SK-N-SH treated with all-trans-retinoic acid at 6 μM for 48 hours (cell line): ENCODE results near the gene GAS2.

Experiments
- ATAC-seq: fragments of 200-7000 bp; cut with Tn5 transposase; 3 replicates; pipeline ENCODE4 v1.9.1; 2020; ENCODE audit warnings: mild to moderate bottlenecking, moderate library complexity
- ARNTL ChIP-seq: fragments of 450-650 bp; formaldehyde crosslinking; IDR thresholded peaks from 2 replicates; pipeline ENCODE4 v1.5.0; 2020; ENCODE audit warnings: low read depth, mild to moderate bottlenecking, moderate library complexity, borderline replicate concordance
- BACH2 ChIP-seq: fragments of 250-450 bp; sonication (Bioruptor Pico); IDR thresholded peaks from 2 replicates; pipeline ENCODE4 v1.9.0; 2021; ENCODE audit warnings: mild to moderate bottlenecking, borderline replicate concordance
- CSDC2 ChIP-seq: fragments of 250-450 bp; sonication (Bioruptor Pico); IDR thresholded peaks from 2 replicates; pipeline ENCODE4 v1.5.0; 2020; ENCODE audit warnings: mild to moderate bottlenecking, moderate library complexity
- ESRRG ChIP-seq: fragments of 250-450 bp; sonication (Bioruptor Pico); IDR thresholded peaks from 2 replicates; pipeline ENCODE4 v1.6.1; 2021; ENCODE audit warnings: mild to moderate bottlenecking
- GLIS3 ChIP-seq: fragments of 250-450 bp; sonication (Bioruptor Pico); IDR thresholded peaks from 2 replicates; pipeline ENCODE4 v1.5.0; 2020; ENCODE audit warnings: mild to moderate bottlenecking, moderate library complexity
- ISL1 ChIP-seq: fragments of 250-450 bp; sonication (Bioruptor Pico); IDR thresholded peaks from 2 replicates; pipeline ENCODE4 v2.1.2; 2022; ENCODE audit warnings: mild to moderate bottlenecking, moderate library complexity
- OSR1 ChIP-seq: fragments of 250-450 bp; sonication (Bioruptor Pico); IDR thresholded peaks from 2 replicates; pipeline ENCODE4 v1.8.0; 2022; ENCODE audit warnings: moderate library complexity, mild to moderate bottlenecking, inconsistent platforms
- RARB ChIP-seq: fragments of 250-450 bp; sonication (Bioruptor Pico); IDR thresholded peaks from 2 replicates; pipeline ENCODE4 v1.8.0; 2021; ENCODE audit warnings: mild to moderate bottlenecking, moderate library complexity
- SNAI2 ChIP-seq: fragments of 250-450 bp; sonication (Bioruptor Pico); IDR thresholded peaks from 2 replicates; pipeline ENCODE4 v1.5.0; 2020; ENCODE audit warnings: mild to moderate bottlenecking, moderate library complexity
- TCF4 ChIP-seq: fragments of 250-450 bp; sonication (Bioruptor Pico); IDR thresholded peaks from 2 replicates; pipeline ENCODE4 v1.8.0; 2021; ENCODE audit warnings: mild to moderate bottlenecking, moderate library complexity, borderline replicate concordance
- ZC3H10 ChIP-seq: fragments of 250-450 bp; sonication (Bioruptor Pico); IDR thresholded peaks from 2 replicates; pipeline ENCODE4 v1.5.1; 2021; ENCODE audit warnings: mild to moderate bottlenecking, moderate library complexity
- ZFP3 ChIP-seq: fragments of 250-450 bp; sonication (Bioruptor Pico); IDR thresholded peaks from 2 replicates; pipeline ENCODE4 v1.5.0; 2020; ENCODE audit warnings: mild to moderate bottlenecking, moderate library complexity
- ZFP30 ChIP-seq: fragments of 450-650 bp; formaldehyde crosslinking; IDR thresholded peaks from 2 replicates; pipeline ENCODE4 v1.5.0; 2022; ENCODE audit warnings: mild to moderate bottlenecking, moderate library complexity
- ZNF565 ChIP-seq: fragments of 450-650 bp; formaldehyde crosslinking; conservative IDR thresholded peaks from 2 replicates; pipeline ENCODE4 v1.5.0; 2020; ENCODE audit warnings: low read depth, mild to moderate bottlenecking, moderate library complexity
- ZNF70 ChIP-seq: fragments of 450-650 bp; formaldehyde crosslinking; IDR thresholded peaks from 2 replicates; pipeline ENCODE4 v1.5.0; 2020; ENCODE audit warnings: mild to moderate bottlenecking, moderate library complexity
- TF ChIP-seq, protein P1 (sequence below): fragments of 250-450 bp; sonication (Bioruptor Pico); IDR thresholded peaks from 2 replicates; pipeline ENCODE4 v1.5.1; 2021; ENCODE audit warnings: mild to moderate bottlenecking, moderate library complexity
- TF ChIP-seq, protein P2 (sequence below): fragments of 250-450 bp; sonication (Bioruptor Pico); IDR thresholded peaks from 2 replicates; pipeline ENCODE4 v1.5.1; 2020; ENCODE audit warnings: low read depth, mild to moderate bottlenecking, moderate library complexity
- TF ChIP-seq, protein P3 (sequence below): fragments of 250-450 bp; sonication (Bioruptor Pico); IDR thresholded peaks from 2 replicates; pipeline ENCODE4 v1.8.0; 2021; ENCODE audit warnings: low read depth, mild to moderate bottlenecking, moderate library complexity, borderline replicate concordance
- TF ChIP-seq, protein P4 (sequence below): fragments of 250-450 bp; sonication (Bioruptor Pico); IDR thresholded peaks from 2 replicates; pipeline ENCODE4 v1.8.0; 2020; ENCODE audit warnings: mild to moderate bottlenecking, moderate library complexity, borderline replicate concordance
- TF ChIP-seq, protein P5 (sequence below): fragments of 250-450 bp; sonication (Bioruptor Pico); IDR thresholded peaks from 2 replicates; pipeline ENCODE4 v1.5.0; 2020; ENCODE audit warnings: mild to moderate bottlenecking, moderate library complexity

The GAS2 gene

DNA sequence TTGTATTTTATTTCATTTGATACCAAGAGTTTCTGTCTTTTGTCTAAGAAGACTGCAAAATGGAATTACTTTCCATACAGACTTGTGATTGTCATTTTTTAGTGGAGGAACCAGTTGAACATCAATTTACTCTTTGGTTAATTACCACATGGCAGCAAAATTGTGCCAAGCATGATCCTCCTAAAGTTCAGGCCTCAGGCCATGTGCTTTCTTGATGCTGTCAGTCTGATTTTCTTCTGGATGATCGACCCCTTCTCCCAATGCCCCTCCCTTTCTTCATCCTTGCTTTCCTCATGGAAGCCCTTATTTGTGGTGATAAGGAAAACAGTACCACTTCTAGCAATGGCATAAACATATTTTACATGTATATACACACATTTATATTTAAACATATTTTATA, 87.0 kb downstream of the GAS2 start:
- TF ChIP-seq, protein P1, sequence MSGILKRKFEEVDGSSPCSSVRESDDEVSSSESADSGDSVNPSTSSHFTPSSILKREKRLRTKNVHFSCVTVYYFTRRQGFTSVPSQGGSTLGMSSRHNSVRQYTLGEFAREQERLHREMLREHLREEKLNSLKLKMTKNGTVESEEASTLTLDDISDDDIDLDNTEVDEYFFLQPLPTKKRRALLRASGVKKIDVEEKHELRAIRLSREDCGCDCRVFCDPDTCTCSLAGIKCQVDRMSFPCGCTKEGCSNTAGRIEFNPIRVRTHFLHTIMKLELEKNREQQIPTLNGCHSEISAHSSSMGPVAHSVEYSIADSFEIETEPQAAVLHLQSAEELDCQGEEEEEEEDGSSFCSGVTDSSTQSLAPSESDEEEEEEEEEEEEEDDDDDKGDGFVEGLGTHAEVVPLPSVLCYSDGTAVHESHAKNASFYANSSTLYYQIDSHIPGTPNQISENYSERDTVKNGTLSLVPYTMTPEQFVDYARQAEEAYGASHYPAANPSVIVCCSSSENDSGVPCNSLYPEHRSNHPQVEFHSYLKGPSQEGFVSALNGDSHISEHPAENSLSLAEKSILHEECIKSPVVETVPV (CRISPR knock-in tag), result no peak
- TF ChIP-seq, protein P2, sequence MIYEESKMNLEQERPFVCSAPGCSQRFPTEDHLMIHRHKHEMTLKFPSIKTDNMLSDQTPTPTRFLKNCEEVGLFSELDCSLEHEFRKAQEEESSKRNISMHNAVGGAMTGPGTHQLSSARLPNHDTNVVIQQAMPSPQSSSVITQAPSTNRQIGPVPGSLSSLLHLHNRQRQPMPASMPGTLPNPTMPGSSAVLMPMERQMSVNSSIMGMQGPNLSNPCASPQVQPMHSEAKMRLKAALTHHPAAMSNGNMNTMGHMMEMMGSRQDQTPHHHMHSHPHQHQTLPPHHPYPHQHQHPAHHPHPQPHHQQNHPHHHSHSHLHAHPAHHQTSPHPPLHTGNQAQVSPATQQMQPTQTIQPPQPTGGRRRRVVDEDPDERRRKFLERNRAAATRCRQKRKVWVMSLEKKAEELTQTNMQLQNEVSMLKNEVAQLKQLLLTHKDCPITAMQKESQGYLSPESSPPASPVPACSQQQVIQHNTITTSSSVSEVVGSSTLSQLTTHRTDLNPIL (CRISPR knock-in tag), result no peak
- TF ChIP-seq ISL1 (CRISPR knock-in tag) (no peak), ESRRG (CRISPR knock-in tag) (no peak)
- TF ChIP-seq, protein P3, sequence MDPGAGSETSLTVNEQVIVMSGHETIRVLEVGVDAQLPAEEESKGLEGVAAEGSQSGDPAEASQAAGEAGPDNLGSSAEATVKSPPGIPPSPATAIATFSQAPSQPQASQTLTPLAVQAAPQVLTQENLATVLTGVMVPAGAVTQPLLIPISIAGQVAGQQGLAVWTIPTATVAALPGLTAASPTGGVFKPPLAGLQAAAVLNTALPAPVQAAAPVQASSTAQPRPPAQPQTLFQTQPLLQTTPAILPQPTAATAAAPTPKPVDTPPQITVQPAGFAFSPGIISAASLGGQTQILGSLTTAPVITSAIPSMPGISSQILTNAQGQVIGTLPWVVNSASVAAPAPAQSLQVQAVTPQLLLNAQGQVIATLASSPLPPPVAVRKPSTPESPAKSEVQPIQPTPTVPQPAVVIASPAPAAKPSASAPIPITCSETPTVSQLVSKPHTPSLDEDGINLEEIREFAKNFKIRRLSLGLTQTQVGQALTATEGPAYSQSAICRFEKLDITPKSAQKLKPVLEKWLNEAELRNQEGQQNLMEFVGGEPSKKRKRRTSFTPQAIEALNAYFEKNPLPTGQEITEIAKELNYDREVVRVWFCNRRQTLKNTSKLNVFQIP (CRISPR knock-in tag), result no peak
- ATAC-seq, result no peak

DNA sequence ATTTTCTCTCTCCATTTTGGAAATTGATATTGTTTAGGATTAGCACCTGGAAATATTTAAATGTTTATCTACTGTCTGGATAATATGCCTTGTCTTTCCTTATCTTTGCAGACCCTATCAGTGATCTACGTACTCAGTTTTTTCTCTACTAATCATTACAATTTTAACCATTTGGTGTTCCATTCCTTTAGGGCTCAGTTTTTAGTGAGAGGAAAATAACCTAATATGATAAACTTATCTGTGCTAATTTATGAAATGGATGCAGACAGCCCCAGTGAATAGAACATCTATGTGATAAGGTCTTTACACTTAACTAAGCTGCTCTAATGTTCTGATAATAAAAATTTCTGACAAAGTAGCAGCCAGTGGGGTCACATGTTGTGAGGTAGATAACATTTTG, 94.7 kb downstream of the GAS2 start:
- TF ChIP-seq, protein P4, sequence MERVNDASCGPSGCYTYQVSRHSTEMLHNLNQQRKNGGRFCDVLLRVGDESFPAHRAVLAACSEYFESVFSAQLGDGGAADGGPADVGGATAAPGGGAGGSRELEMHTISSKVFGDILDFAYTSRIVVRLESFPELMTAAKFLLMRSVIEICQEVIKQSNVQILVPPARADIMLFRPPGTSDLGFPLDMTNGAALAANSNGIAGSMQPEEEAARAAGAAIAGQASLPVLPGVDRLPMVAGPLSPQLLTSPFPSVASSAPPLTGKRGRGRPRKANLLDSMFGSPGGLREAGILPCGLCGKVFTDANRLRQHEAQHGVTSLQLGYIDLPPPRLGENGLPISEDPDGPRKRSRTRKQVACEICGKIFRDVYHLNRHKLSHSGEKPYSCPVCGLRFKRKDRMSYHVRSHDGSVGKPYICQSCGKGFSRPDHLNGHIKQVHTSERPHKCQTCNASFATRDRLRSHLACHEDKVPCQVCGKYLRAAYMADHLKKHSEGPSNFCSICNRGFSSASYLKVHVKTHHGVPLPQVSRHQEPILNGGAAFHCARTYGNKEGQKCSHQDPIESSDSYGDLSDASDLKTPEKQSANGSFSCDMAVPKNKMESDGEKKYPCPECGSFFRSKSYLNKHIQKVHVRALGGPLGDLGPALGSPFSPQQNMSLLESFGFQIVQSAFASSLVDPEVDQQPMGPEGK, result no peak
- TF ChIP-seq TCF4 (CRISPR knock-in tag) (peak; percentile 13; the same call in 1 of the 2 replicates), ZC3H10 (CRISPR knock-in tag) (no peak)
- TF ChIP-seq, protein P5, sequence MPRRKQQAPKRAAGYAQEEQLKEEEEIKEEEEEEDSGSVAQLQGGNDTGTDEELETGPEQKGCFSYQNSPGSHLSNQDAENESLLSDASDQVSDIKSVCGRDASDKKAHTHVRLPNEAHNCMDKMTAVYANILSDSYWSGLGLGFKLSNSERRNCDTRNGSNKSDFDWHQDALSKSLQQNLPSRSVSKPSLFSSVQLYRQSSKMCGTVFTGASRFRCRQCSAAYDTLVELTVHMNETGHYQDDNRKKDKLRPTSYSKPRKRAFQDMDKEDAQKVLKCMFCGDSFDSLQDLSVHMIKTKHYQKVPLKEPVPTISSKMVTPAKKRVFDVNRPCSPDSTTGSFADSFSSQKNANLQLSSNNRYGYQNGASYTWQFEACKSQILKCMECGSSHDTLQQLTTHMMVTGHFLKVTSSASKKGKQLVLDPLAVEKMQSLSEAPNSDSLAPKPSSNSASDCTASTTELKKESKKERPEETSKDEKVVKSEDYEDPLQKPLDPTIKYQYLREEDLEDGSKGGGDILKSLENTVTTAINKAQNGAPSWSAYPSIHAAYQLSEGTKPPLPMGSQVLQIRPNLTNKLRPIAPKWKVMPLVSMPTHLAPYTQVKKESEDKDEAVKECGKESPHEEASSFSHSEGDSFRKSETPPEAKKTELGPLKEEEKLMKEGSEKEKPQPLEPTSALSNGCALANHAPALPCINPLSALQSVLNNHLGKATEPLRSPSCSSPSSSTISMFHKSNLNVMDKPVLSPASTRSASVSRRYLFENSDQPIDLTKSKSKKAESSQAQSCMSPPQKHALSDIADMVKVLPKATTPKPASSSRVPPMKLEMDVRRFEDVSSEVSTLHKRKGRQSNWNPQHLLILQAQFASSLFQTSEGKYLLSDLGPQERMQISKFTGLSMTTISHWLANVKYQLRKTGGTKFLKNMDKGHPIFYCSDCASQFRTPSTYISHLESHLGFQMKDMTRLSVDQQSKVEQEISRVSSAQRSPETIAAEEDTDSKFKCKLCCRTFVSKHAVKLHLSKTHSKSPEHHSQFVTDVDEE (CRISPR knock-in tag), result no peak
- TF ChIP-seq, all 23 proteins: peak for 1
- ATAC-seq, result no peak

DNA sequence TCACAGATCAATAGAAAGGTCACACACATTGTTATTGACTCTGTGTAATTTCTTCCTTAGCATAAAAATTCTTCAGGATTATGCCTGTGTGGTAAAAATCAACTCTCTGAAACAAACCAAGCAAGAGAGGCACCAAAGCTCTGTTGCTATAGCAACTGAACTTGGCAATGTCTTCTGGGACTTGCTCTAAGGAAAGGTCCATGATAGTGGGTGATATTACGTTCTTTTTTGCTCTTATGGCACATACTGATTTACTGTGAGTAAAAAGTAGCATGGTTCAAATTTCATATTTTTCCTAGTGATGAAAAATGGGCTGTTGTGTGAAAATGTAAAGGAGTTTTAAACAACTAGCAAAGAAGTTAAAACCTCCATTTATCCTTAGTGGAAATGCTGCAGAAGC, 96.8 kb downstream of the GAS2 start:
- ATAC-seq, result no peak
- TF ChIP-seq BACH2 (no peak), ISL1 (CRISPR knock-in tag) (no peak), ESRRG (CRISPR knock-in tag) (no peak), SNAI2 (CRISPR knock-in tag) (no peak), ZFP30 (CRISPR knock-in tag) (no peak), TCF4 (CRISPR knock-in tag) (no peak), GLIS3 (no peak), ZC3H10 (CRISPR knock-in tag) (no peak), ZNF565 (CRISPR knock-in tag) (no peak), RARB (no peak), OSR1 (no peak), CSDC2 (CRISPR knock-in tag) (no peak), ARNTL (no peak), ZNF70 (CRISPR knock-in tag) (no peak), ZFP3 (CRISPR knock-in tag) (no peak)
- TF ChIP-seq, protein P2 (CRISPR knock-in tag), result no peak
- TF ChIP-seq, protein P4, result no peak
- TF ChIP-seq, protein P3 (CRISPR knock-in tag), result no peak
